IMR-90 (cell line): ENCODE measurements around the gene ASTN2. TPM values are rescaled to one million over a fixed set of nuclear protein-coding genes. Genes with fewer than 3 reads are reported as not detected.

ENCODE experiments used
- ATAC-seq: fragments of 200-7000 bp; cut with Tn5 transposase; 2 replicates; pipeline ENCODE4 v1.9.1; 2020; ENCODE audit warnings: low read depth, mild to moderate bottlenecking, moderate library complexity
- BruUV-seq: library from RNA; stranded (reverse); fragments of 400-500 nt; replicated peaks from 2 replicates; lab custom pipeline; 2021; lab: Mats Ljungman, UMichigan
- CTCF ChIA-PET: fragments of 300-600 bp; formaldehyde crosslinking; extraction: SDS; loops from one replicate; lab custom pipeline; 2021; ENCODE audit warnings: antibody characterized with exemption; lab: Yijun Ruan, JAX
- POLR2A ChIA-PET: fragments of 300-600 bp; sonication (Branson Sonifier 250); formaldehyde crosslinking; loops from one replicate; lab custom pipeline; 2022; ENCODE audit warnings: antibody characterized with exemption; ENCODE audit not compliant: unreplicated experiment; lab: Charles Lee
- DNase-seq: peaks from one replicate; pipeline ENCODE4 v3.0.0; 2013
- H2AFZ ChIP-seq: replicated peaks from 2 replicates; pipeline ENCODE3; 2013; ENCODE audit warnings: low read length, mild to moderate bottlenecking; ENCODE audit not compliant: poor library complexity
- H2AK5ac ChIP-seq: 2 replicates; pipeline ENCODE4 v1.6.1; 2013; ENCODE audit warnings: low read depth, low read length, inconsistent platforms
- H2AK9ac ChIP-seq: replicated peaks from 2 replicates; pipeline ENCODE3; 2013; ENCODE audit warnings: mild to moderate bottlenecking, low read depth, low read length, moderate library complexity; ENCODE audit not compliant: poor library complexity
- H2BK120ac ChIP-seq: 2 replicates; pipeline ENCODE4 v1.6.1; 2013; ENCODE audit warnings: low read depth, low read length, inconsistent platforms
- H2BK15ac ChIP-seq: 3 replicates; pipeline ENCODE4 v1.6.1; 2013; ENCODE audit warnings: low read depth, low read length, inconsistent platforms
- H2BK20ac ChIP-seq: 2 replicates; pipeline ENCODE4 v1.6.1; 2013; ENCODE audit warnings: low read depth, mild to moderate bottlenecking, inconsistent platforms, low read length, moderate library complexity
- H2BK5ac ChIP-seq: 2 replicates; pipeline ENCODE4 v1.6.1; 2013; ENCODE audit warnings: mild to moderate bottlenecking, low read depth, low read length, inconsistent platforms; ENCODE audit not compliant: poor library complexity, severe bottlenecking
- H3K14ac ChIP-seq: replicated peaks from 2 replicates; pipeline ENCODE4 v1.6.1; 2013; ENCODE audit warnings: low read depth, low read length, inconsistent platforms
- H3K18ac ChIP-seq: 2 replicates; pipeline ENCODE4 v1.6.1; 2013; ENCODE audit warnings: low read depth, low read length, control low read depth
- H3K23ac ChIP-seq: 2 replicates; pipeline ENCODE4 v1.6.1; 2013; ENCODE audit warnings: low read depth, low read length, inconsistent platforms
- H3K27ac ChIP-seq: 2 replicates; pipeline ENCODE4 v1.5.1; 2013; ENCODE audit warnings: mild to moderate bottlenecking, control low read depth, low read length; ENCODE audit not compliant: insufficient read depth
- H3K27me3 ChIP-seq: 2 replicates; pipeline ENCODE4 v1.6.1; 2013; ENCODE audit warnings: low read length; ENCODE audit not compliant: control insufficient read depth, insufficient read depth
- H3K36me3 ChIP-seq: 2 replicates; pipeline ENCODE4 v1.6.1; 2013; ENCODE audit warnings: low read length, mixed read lengths; ENCODE audit not compliant: control insufficient read depth, insufficient read depth
- H3K4ac ChIP-seq: 2 replicates; pipeline ENCODE4 v1.6.1; 2013; ENCODE audit warnings: low read depth, low read length, inconsistent platforms
- H3K4me1 ChIP-seq: 2 replicates; pipeline ENCODE4 v1.6.1; 2013; ENCODE audit warnings: low read length, mixed read lengths; ENCODE audit not compliant: control insufficient read depth, insufficient read depth
- H3K4me2 ChIP-seq: 2 replicates; pipeline ENCODE4 v1.6.1; 2013; ENCODE audit warnings: low read depth, mild to moderate bottlenecking, control low read depth, low read length, moderate library complexity
- H3K4me3 ChIP-seq: 2 replicates; pipeline ENCODE4 v1.5.1; 2013; ENCODE audit warnings: low read depth, mild to moderate bottlenecking, control low read depth, low read length, moderate library complexity; ENCODE audit not compliant: insufficient read depth
- H3K56ac ChIP-seq: 2 replicates; pipeline ENCODE4 v1.6.1; 2013; ENCODE audit warnings: low read length, inconsistent platforms; ENCODE audit not compliant: insufficient read depth; ENCODE audit errors: extremely low read depth
- H3K79me1 ChIP-seq, 2 experiments: 2 replicates each; pipeline ENCODE4 v1.6.1; 2013; ENCODE audit warnings: low read length in 2 of 2, inconsistent platforms in 1 of 2, low read depth in 1 of 2
- H3K9ac ChIP-seq: 2 replicates; pipeline ENCODE4 v1.6.1; 2013; ENCODE audit warnings: low read depth, low read length, control low read depth
- H3K9me1 ChIP-seq: 2 replicates; pipeline ENCODE4 v1.6.1; 2013; ENCODE audit warnings: low read length, inconsistent platforms; ENCODE audit not compliant: insufficient read depth
- H3K9me3 ChIP-seq: 2 replicates; pipeline ENCODE4 v1.6.1; 2013; ENCODE audit warnings: low read length; ENCODE audit not compliant: control insufficient read depth, insufficient read depth
- H4K20me1 ChIP-seq: 2 replicates; pipeline ENCODE4 v1.6.1; 2013; ENCODE audit warnings: low read length, inconsistent platforms; ENCODE audit not compliant: insufficient read depth
- H4K5ac ChIP-seq: 2 replicates; pipeline ENCODE4 v1.6.1; 2013; ENCODE audit warnings: mild to moderate bottlenecking, low read depth, low read length, control low read depth
- H4K8ac ChIP-seq, 2 experiments: 2 replicates each; pipeline ENCODE4 v1.6.1; 2013; ENCODE audit warnings: low read depth in 2 of 2, low read length in 2 of 2, control low read depth in 1 of 2, inconsistent platforms in 1 of 2
- H4K91ac ChIP-seq: 2 replicates; pipeline ENCODE4 v1.6.1; 2013; ENCODE audit warnings: low read depth, low read length, inconsistent platforms; ENCODE audit not compliant: insufficient read depth
- CHD1 ChIP-seq: IDR thresholded peaks from 2 replicates; pipeline ENCODE4 v1.6.1; 2012; ENCODE audit warnings: low read depth, low read length, improper control_type of control experiment
- MAFK ChIP-seq: IDR thresholded peaks from 2 replicates; pipeline ENCODE4 v1.6.1; 2012; ENCODE audit warnings: low read depth, low read length, improper control_type of control experiment
- MXI1 ChIP-seq: IDR thresholded peaks from 2 replicates; pipeline ENCODE4 v1.6.1; 2012; ENCODE audit warnings: low read depth, mild to moderate bottlenecking, low read length, moderate library complexity, borderline replicate concordance
- NFE2L2 ChIP-seq: fragments of 150-350 bp; IDR thresholded peaks from 2 replicates; pipeline ENCODE4 v1.6.1; 2016; ENCODE audit warnings: low read depth, mild to moderate bottlenecking, low read length
- POLR2A ChIP-seq: IDR thresholded peaks from 2 replicates; pipeline ENCODE4 v1.6.1; 2012; ENCODE audit warnings: mild to moderate bottlenecking, low read depth, low read length
- RAD21 ChIP-seq: IDR thresholded peaks from 2 replicates; pipeline ENCODE4 v1.6.1; 2012; ENCODE audit warnings: low read length, improper control_type of control experiment
- RCOR1 ChIP-seq: IDR thresholded peaks from 2 replicates; pipeline ENCODE4 v1.6.1; 2012; ENCODE audit warnings: mild to moderate bottlenecking, low read length, improper control_type of control experiment; ENCODE audit not compliant: insufficient replicate concordance
- RFX5 ChIP-seq: IDR thresholded peaks from 2 replicates; pipeline ENCODE4 v1.8.0; 2012; ENCODE audit warnings: low read depth, mild to moderate bottlenecking, low read length, moderate library complexity
- WGBS, 2 experiments: methylation state at CpG; one replicate each; pipeline versions ENCODE4 v1.1.5 to v1.1.7; 2013; ENCODE audit warnings: missing lambda C conversion rate in 2 of 2; ENCODE audit not compliant: insufficient read length in 1 of 2; ENCODE audit errors: extremely low coverage in 2 of 2; 5-methylcytosine and 5-hydroxymethylcytosine counted together
- dilution Hi-C: fragments of 300-500 bp; cut with HindIII; formaldehyde crosslinking; loops from one replicate; pipeline ENCODE4 v1.14.3; 2018; ENCODE audit warnings: low sequenced_read_pairs; ENCODE audit not compliant: unreplicated experiment
- in situ Hi-C: fragments of 300-500 bp; cut with MboI; formaldehyde crosslinking; loops from 3 replicates; pipeline ENCODE4 v1.14.3; 2019; ENCODE audit warnings: low sequenced_read_pairs, inconsistent platforms, mixed read lengths
- intact Hi-C: fragments of 100-400 bp; cut with micrococcal nuclease; formaldehyde crosslinking; loops from 2 replicates; pipeline ENCODE4 v1.10.0; 2022
- polyA plus RNA-seq, 3 experiments: library from polyadenylated mRNA; depleted of rRNA; stranded (reverse); fragments of >200 nt; gene quantifications; 2 replicates each; pipeline ENCODE4 v1.2.3, GENCODE V29; 2012; ENCODE audit warnings: low replicate concordance in 1 of 3
- total RNA-seq: library from RNA; depleted of rRNA; stranded (reverse); fragments of >200 nt; gene quantifications from 2 replicates; pipeline ENCODE4 v1.2.3, GENCODE V29; 2012
- TF ChIP-seq, protein P1 (sequence below): fragments of 150-350 bp; IDR thresholded peaks from 2 replicates; pipeline ENCODE4 v1.6.1; 2017; ENCODE audit warnings: mild to moderate bottlenecking, antibody characterized with exemption, low read length, low read depth
- TF ChIP-seq, protein P2 (sequence below): conservative IDR thresholded peaks from 2 replicates; pipeline ENCODE4 v1.5.1; 2012; ENCODE audit warnings: mild to moderate bottlenecking, low read depth, low read length, improper control_type of control experiment
- TF ChIP-seq, protein P3 (sequence below): fragments of 150-350 bp; IDR thresholded peaks from 2 replicates; pipeline ENCODE4 v1.6.1; 2016; ENCODE audit warnings: low read depth, mild to moderate bottlenecking, low read length, moderate library complexity, borderline replicate concordance

ASTN2 gene
- total and polyA plus RNA-seq, 2 of the 4 experiments (the other 2 are of a cell fraction): 3.8 to 6.8 TPM

DNA sequence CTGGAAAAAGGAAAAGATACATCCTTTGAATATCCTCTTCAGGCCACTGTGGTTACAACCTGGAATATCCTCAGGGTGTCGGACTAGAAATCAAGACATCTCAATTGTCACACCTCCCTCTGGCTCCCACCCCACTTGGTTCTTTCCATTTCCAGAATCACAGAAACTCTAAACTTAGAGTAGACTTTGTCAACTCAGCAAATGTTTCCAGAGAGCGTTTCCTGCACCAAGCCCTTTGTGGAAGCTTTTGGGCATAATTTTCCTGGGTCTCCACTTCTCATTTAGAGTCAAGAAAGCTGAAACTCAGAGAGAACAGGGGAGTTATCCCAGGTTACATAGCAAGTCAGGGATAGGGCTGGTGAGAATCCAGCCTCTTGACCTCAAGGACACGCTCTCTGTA is 108.8 kb downstream of the ASTN2 start:
- Histone ChIP-seq H3K27ac (no peak overlapping the region), H3K79me1 (no peaks in the 10 kb centered on the region), H4K91ac (no peak overlapping the region), H2AFZ (no peak overlapping the region), H3K18ac (no peak overlapping the region), H3K9me3 (peaks cover 4% of the 10 kb centered on the region; the same call in 1 of the 2 replicates), H2BK5ac (no peak overlapping the region), H2AK9ac (no peak overlapping the region), H3K56ac (no peak overlapping the region), H4K20me1 (no peaks in the 10 kb centered on the region), H3K4me2 (no peak overlapping the region), H3K4me3 (no peak overlapping the region), H3K36me3 (no peaks in the 10 kb centered on the region), H3K4me1 (no peaks in the 10 kb centered on the region), H2BK15ac (no peak overlapping the region), H3K14ac (no peak overlapping the region), H2BK20ac (no peak overlapping the region), H3K9ac (no peak overlapping the region), H3K9me1 (no peaks in the 10 kb centered on the region), H2AK5ac (no peak overlapping the region), H4K5ac (no peak overlapping the region), H3K4ac (no peak overlapping the region), H3K23ac (no peak overlapping the region), H2BK120ac (no peak overlapping the region), H3K27me3 (no peaks in the 10 kb centered on the region), H4K8ac (no peak overlapping the region)
- ATAC-seq: no peak
- in situ Hi-C loops (no loop called here), intact Hi-C loops (no loop called here), dilution Hi-C loops (no loop called here)
- no peak for DNase-seq
- TF ChIP-seq RFX5: no peak
- TF ChIP-seq, protein P1, sequence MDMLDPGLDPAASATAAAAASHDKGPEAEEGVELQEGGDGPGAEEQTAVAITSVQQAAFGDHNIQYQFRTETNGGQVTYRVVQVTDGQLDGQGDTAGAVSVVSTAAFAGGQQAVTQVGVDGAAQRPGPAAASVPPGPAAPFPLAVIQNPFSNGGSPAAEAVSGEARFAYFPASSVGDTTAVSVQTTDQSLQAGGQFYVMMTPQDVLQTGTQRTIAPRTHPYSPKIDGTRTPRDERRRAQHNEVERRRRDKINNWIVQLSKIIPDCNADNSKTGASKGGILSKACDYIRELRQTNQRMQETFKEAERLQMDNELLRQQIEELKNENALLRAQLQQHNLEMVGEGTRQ: no peak
- TF ChIP-seq RAD21: no peak
- no peak for TF ChIP-seq POLR2A
- TF ChIP-seq RCOR1: no peak
- no peak for TF ChIP-seq MAFK
- no peak for TF ChIP-seq NFE2L2
- no peak for TF ChIP-seq CHD1
- TF ChIP-seq, protein P2, sequence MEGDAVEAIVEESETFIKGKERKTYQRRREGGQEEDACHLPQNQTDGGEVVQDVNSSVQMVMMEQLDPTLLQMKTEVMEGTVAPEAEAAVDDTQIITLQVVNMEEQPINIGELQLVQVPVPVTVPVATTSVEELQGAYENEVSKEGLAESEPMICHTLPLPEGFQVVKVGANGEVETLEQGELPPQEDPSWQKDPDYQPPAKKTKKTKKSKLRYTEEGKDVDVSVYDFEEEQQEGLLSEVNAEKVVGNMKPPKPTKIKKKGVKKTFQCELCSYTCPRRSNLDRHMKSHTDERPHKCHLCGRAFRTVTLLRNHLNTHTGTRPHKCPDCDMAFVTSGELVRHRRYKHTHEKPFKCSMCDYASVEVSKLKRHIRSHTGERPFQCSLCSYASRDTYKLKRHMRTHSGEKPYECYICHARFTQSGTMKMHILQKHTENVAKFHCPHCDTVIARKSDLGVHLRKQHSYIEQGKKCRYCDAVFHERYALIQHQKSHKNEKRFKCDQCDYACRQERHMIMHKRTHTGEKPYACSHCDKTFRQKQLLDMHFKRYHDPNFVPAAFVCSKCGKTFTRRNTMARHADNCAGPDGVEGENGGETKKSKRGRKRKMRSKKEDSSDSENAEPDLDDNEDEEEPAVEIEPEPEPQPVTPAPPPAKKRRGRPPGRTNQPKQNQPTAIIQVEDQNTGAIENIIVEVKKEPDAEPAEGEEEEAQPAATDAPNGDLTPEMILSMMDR: no peak
- no peak for TF ChIP-seq MXI1
- TF ChIP-seq, protein P3, sequence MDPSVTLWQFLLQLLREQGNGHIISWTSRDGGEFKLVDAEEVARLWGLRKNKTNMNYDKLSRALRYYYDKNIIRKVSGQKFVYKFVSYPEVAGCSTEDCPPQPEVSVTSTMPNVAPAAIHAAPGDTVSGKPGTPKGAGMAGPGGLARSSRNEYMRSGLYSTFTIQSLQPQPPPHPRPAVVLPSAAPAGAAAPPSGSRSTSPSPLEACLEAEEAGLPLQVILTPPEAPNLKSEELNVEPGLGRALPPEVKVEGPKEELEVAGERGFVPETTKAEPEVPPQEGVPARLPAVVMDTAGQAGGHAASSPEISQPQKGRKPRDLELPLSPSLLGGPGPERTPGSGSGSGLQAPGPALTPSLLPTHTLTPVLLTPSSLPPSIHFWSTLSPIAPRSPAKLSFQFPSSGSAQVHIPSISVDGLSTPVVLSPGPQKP: no peak
- WGBS, 2 experiments: 83% methylated on average over 1 of the region's 3 CpGs; no CpG with 5 or more reads in 1 of the 2 experiments
- ChIA-PET CTCF (interaction anchor here (0.6 kb wide), 1 partner anchor 306 kb away, joined by 4 read pairs; no protein-coding TSS in a partner anchor), POLR2A (no interaction called here)
- no TSS peak for BruUV-seq
